OCI-M2 (cell line): ENCODE measurements around the gene ERN1.

Source experiments
- DNase-seq: peaks from one replicate; lab custom pipeline; 2025; ENCODE audit not compliant: unreplicated experiment; lab: John Stamatoyannopoulos, UW

The ERN1 gene

GRCh38 chr17:64113006-64113405, 16.9 kb downstream of the ERN1 start:
- no peak for DNase-seq

GRCh38 chr17:64111831-64112230, 18.1 kb downstream of the ERN1 start:
- no peak for DNase-seq

GRCh38 chr17:64110379-64111152, 19.4 kb downstream of the ERN1 start:
- DNase-seq: no peak

- no peak for DNase-seq
Observed at GRCh38 chr17:64109400-64109799, 20.5 kb downstream of the ERN1 start.

- no peak for DNase-seq
Observed at GRCh38 chr17:64107500-64108236, 22.3 kb downstream of the ERN1 start.

GRCh38 chr17:64106918-64107317, 23.0 kb downstream of the ERN1 start:
- no peak for DNase-seq

- no peak for DNase-seq
Observed at GRCh38 chr17:64103391-64104364, 26.3 kb downstream of the ERN1 start.

GRCh38 chr17:64102627-64103390, 27.1 kb downstream of the ERN1 start:
- no peak for DNase-seq

GRCh38 chr17:64099543-64099942, 30.4 kb downstream of the ERN1 start:
- DNase-seq: no peak

- no peak for DNase-seq
Observed at GRCh38 chr17:64097196-64097936, 32.6 kb downstream of the ERN1 start.

- no peak for DNase-seq
Observed at GRCh38 chr17:64096037-64096436, 33.9 kb downstream of the ERN1 start.

GRCh38 chr17:64095144-64095882, 34.6 kb downstream of the ERN1 start:
- DNase-seq: no peak

- DNase-seq: no peak
Observed at GRCh38 chr17:64094412-64094811, 35.5 kb downstream of the ERN1 start.

GRCh38 chr17:64092952-64093451, 36.9 kb downstream of the ERN1 start:
- no peak for DNase-seq

- DNase-seq: no peak
Observed at GRCh38 chr17:64092113-64092512, 37.8 kb downstream of the ERN1 start.

GRCh38 chr17:64091571-64091970, 38.4 kb downstream of the ERN1 start:
- DNase-seq: no peak

- DNase-seq: no peak
Observed at GRCh38 chr17:64091116-64091515, 38.8 kb downstream of the ERN1 start.

GRCh38 chr17:64090144-64090543, 39.8 kb downstream of the ERN1 start:
- DNase-seq: no peak
